H1 (cell line): ENCODE results near the gene VAMP2. TPM values are rescaled to one million over a fixed set of nuclear protein-coding genes. Genes with fewer than 3 reads are reported as not detected.

Experiments
- BACH1 ChIP-seq: IDR thresholded peaks from 2 replicates; pipeline ENCODE4 v1.6.1; 2012; ENCODE audit warnings: low read length, improper control_type of control experiment
- CHD2 ChIP-seq: IDR thresholded peaks from 2 replicates; pipeline ENCODE4 v1.6.1; 2012; ENCODE audit warnings: low read length, improper control_type of control experiment
- EZH2 ChIP-seq: fragments of 200-600 bp; sonication (generic); IDR thresholded peaks from 2 replicates; pipeline ENCODE4 v1.7.1; 2012; ENCODE audit warnings: low read depth, mild to moderate bottlenecking, moderate library complexity, low read length, inconsistent platforms; ENCODE audit not compliant: severe bottlenecking
- POLR2AphosphoS5 ChIP-seq: IDR thresholded peaks from 2 replicates; pipeline ENCODE4 v1.6.1; 2011; ENCODE audit warnings: low read depth, low read length
- SIN3A ChIP-seq, 2 experiments: IDR thresholded peaks in 1 of 2; conservative IDR thresholded peaks in 1 of 2; 2 replicates each; pipeline ENCODE4 v1.6.1; 2011 to 2012; ENCODE audit warnings: low read length in 2 of 2, improper control_type of control experiment in 1 of 2, low read depth in 1 of 2, mild to moderate bottlenecking in 1 of 2
- ZNF274 ChIP-seq: IDR thresholded peaks from 2 replicates; pipeline ENCODE4 v1.7.0; 2012; ENCODE audit warnings: low read length, borderline replicate concordance; ENCODE audit errors: extremely low read depth
- polyA plus RNA-seq, 7 experiments: library from polyadenylated mRNA; depleted of rRNA in 3 of 7; stranded (reverse) in 5 of 7; unstranded in 2 of 7; fragments of >200 nt in 5 of 7; fragments of 200-250 nt in 2 of 7; gene quantifications; 1 replicate in 5 of 7; 2 replicates in 1 of 7; 4 replicates in 1 of 7; pipeline versions ENCODE4 v1.2.1 to v1.2.3, GENCODE V29; 2011 to 2013; ENCODE audit warnings: missing spikeins in 2 of 7, mixed read lengths in 2 of 7
- total RNA-seq: library from RNA; stranded (reverse); fragmentation: NEBNext Ultra II Directional; extraction: Animal tissue kit (Norgen Biotek cat#: 25700); gene quantifications from 2 replicates; pipeline ENCODE4 v1.2.1, GENCODE V29; 2021

The VAMP2 gene
- total and polyA plus RNA-seq, 2 of the 8 experiments (the other 6 are each of a cell fraction or from before 2014, with no cell fraction given), result 19.3 to 20.5 TPM

DNA sequence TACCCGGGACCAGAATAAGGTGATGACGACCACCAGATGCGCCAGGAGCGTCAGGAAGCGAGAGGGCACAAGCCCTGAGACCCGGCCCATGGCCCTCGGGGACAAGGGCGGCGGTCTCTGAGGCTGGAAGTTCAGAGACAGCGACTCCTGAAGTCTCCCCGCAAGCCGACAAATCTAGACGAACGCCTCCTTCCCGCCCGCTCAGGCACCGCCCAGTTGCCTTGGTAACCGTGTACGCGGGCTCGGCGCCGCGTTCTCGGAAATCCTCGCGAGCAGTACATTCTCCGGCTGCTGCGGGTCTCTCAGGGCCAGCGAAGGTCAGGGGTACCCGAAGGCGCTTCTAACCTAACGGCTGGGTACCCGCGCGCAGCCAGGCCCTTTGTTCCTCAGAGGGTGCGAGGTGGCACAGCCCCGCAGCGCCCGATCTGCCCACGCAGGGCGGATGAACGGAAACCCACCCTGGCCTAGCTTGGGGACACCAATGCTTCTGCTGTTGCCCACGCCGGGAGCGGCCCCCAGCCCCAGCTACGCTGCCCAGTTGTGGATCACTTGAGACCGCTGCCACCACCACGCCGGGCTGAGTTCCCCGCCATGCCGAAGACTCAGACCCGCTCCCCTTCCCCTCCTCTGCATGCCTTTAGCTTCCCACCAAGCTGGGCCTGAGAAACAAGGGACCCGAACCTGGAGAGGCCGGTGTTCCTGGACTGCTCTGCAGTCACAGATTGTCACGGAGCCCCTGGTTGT, 13.6 kb upstream of the VAMP2 start, which contains the start of gene TMEM107 (continued):
- no peak for TF ChIP-seq EZH2
- TF ChIP-seq CHD2, result peak; percentile 96
- TF ChIP-seq POLR2AphosphoS5, result 0 out of 2 replicates have a peak, but pooled peaks have one; percentile 15
- no peak for TF ChIP-seq BACH1
- peak; percentile 79 to 90; a peak in 2 of 4 replicates for TF ChIP-seq SIN3A (conservative IDR thresholded peaks at IDR 0.05 in 1 of 2, IDR thresholded peaks at IDR 0.05 in 1 of 2; ENCODE audit: low read depth in 1 of 2, low read length in 2 of 2)
- TF ChIP-seq ZNF274, result no peak
